ENCODE results near the gene DUSP23. TPM values are rescaled to one million over a fixed set of nuclear protein-coding genes. Genes with fewer than 3 reads are reported as not detected.

DUSP23 gene
- total RNA-seq, 1 experiment from 2014 or later, result 35.2 TPM

- TF ChIP-seq ATF1 (CRISPR knock-in tag; IDR thresholded peaks at IDR 0.05) (no peak), ZNF423 (CRISPR knock-in tag; IDR thresholded peaks at IDR 0.05) (no peak), E2F5 (CRISPR knock-in tag; IDR thresholded peaks at IDR 0.05) (no peak), ZNF232 (CRISPR knock-in tag; IDR thresholded peaks at IDR 0.05) (no peak), ZNF416 (CRISPR knock-in tag; IDR thresholded peaks at IDR 0.05) (no peak), HMGXB4 (CRISPR knock-in tag; IDR thresholded peaks at IDR 0.05) (no peak), ZNF425 (CRISPR knock-in tag; conservative IDR thresholded peaks at IDR 0.05) (no peak), E2F4 (CRISPR knock-in tag; IDR thresholded peaks at IDR 0.05; ENCODE audit: borderline replicate concordance, low read depth) (no peak), ATF2 (CRISPR knock-in tag; IDR thresholded peaks at IDR 0.05; ENCODE audit: borderline replicate concordance, low read depth) (no peak)
These were observed 1.3 kb upstream of the DUSP23 start (continued) for GRCh38 chr1:159779403-159779851.

GRCh38 chr1:159781992-159782391 lies 1.2 kb downstream of the DUSP23 start:
- Mint-ChIP-seq H3K27me3 (ENCODE audit: low read depth) (peaks cover 12% of the 10 kb centered on the region), H3K27ac (no peak overlapping the region), H3K9me3 (peaks cover 9% of the 10 kb centered on the region; the same call in 1 of the 2 replicates), H3K4me3 (peak overlapping the region; percentile 77), H3K4me1 (peaks cover 37% of the 10 kb centered on the region), H3K36me3 (peaks cover 10% of the 10 kb centered on the region)
- ATAC-seq, result no peak
- POLR2A ChIA-PET, result no interaction called here
- CTCF ChIA-PET, result interaction anchor here (0.5 to 2.7 kb wide), 6 partner anchors 16 to 585 kb away, joined by 3 to 51 read pairs (median 8); no protein-coding TSS in a partner anchor
- no peak for DNase-seq (ENCODE audit: low spot score)
- TF ChIP-seq ZNF416 (CRISPR knock-in tag; IDR thresholded peaks at IDR 0.05) (no peak), ZNF532 (CRISPR knock-in tag; IDR thresholded peaks at IDR 0.05; ENCODE audit: borderline replicate concordance) (no peak), ZSCAN18 (CRISPR knock-in tag; IDR thresholded peaks at IDR 0.05) (no peak), FOXP1 (CRISPR knock-in tag; IDR thresholded peaks at IDR 0.05; ENCODE audit: borderline replicate concordance) (no peak), IRF2 (CRISPR knock-in tag; IDR thresholded peaks at IDR 0.05; ENCODE audit: borderline replicate concordance, low read depth) (no peak), CBFB (CRISPR knock-in tag; IDR thresholded peaks at IDR 0.05; ENCODE audit: low read depth) (no peak), ZNF512 (CRISPR knock-in tag; IDR thresholded peaks at IDR 0.05; ENCODE audit: borderline replicate concordance) (no peak), ZNF671 (CRISPR knock-in tag; IDR thresholded peaks at IDR 0.05) (no peak), GTF2I (CRISPR knock-in tag; conservative IDR thresholded peaks at IDR 0.05) (no peak), OVOL2 (CRISPR knock-in tag; IDR thresholded peaks at IDR 0.05; ENCODE audit: borderline replicate concordance) (no peak), NFYB (CRISPR knock-in tag; conservative IDR thresholded peaks at IDR 0.05; ENCODE audit: low read depth) (no peak), SP1 (CRISPR knock-in tag; conservative IDR thresholded peaks at IDR 0.05) (no peak), GRHL2 (CRISPR knock-in tag; IDR thresholded peaks at IDR 0.05; ENCODE audit: insufficient replicate concordance, severe bottlenecking) (no peak)

Measured in WTC11 (cell line).